Measurements from ENCODE around the gene PRRT4. TPM values are rescaled to one million over a fixed set of nuclear protein-coding genes. Genes with fewer than 3 reads are reported as not detected.
A peak's percentile ranks its signal among the peaks of the same experiment; 100 is the strongest.

PRRT4 gene
- total and polyA plus RNA-seq, 2 of the 4 experiments (the other 2 are of a cell fraction) = not detected

DNA sequence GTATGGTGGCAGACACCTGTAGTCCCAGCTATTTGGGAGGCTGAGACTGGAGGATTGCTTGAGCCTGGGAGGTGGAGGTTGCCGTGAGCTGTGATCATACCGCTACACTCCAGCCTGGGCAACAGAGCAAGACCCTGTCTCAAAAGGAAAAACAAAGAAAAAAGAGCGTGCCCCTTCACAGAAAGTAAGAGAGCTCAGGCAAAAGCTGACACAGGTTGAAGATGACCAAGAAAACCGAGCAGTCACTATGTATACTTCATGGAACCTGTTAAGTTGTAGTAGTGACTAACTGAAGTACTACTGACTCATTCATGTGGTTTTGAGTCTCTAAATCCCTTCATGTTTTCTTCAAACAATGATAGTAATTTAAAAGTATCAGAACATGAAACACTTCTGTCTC, 1.2 kb upstream of the PRRT4 start:
- Histone ChIP-seq H3K56ac (ENCODE audit: extremely low read depth, insufficient read depth, low read length) (no peak overlapping the region), H3K36me3 (ENCODE audit: control insufficient read depth, insufficient read depth, low read length) (no peaks in the 10 kb centered on the region), H4K5ac (ENCODE audit: low read depth, low read length) (no peak overlapping the region), H3K27me3 (ENCODE audit: control insufficient read depth, insufficient read depth, low read length) (peaks cover 81% of the 10 kb centered on the region), H3K23ac (ENCODE audit: low read depth, low read length) (no peak overlapping the region), H2BK20ac (ENCODE audit: low read depth, low read length) (no peak overlapping the region), H2AK5ac (ENCODE audit: low read depth, low read length) (no peak overlapping the region), H3K4me2 (ENCODE audit: low read depth, low read length) (no peak overlapping the region), H3K18ac (ENCODE audit: low read depth, low read length) (no peak overlapping the region), H2AK9ac (replicated peaks; ENCODE audit: low read depth, low read length, poor library complexity) (no peak overlapping the region), H3K9me3 (ENCODE audit: control insufficient read depth, insufficient read depth, low read length) (no peaks in the 10 kb centered on the region), H2BK120ac (ENCODE audit: low read depth, low read length) (no peak overlapping the region), H2BK15ac (ENCODE audit: low read depth, low read length) (no peak overlapping the region), H3K14ac (replicated peaks; ENCODE audit: low read depth, low read length) (no peak overlapping the region), H3K9ac (ENCODE audit: low read depth, low read length) (no peak overlapping the region), H3K9me1 (ENCODE audit: insufficient read depth, low read length) (no peaks in the 10 kb centered on the region), H3K4me3 (ENCODE audit: insufficient read depth, low read depth, low read length) (no peak overlapping the region), H4K8ac (ENCODE audit: low read depth in 2 of 2, low read length in 2 of 2) (no peak overlapping the region), H3K4ac (ENCODE audit: low read depth, low read length) (no peak overlapping the region), H3K79me1 (ENCODE audit: low read depth in 1 of 2, low read length in 2 of 2) (no peaks in the 10 kb centered on the region), H2AFZ (replicated peaks; ENCODE audit: low read length, poor library complexity) (no peak overlapping the region), H4K91ac (ENCODE audit: insufficient read depth, low read depth, low read length) (no peak overlapping the region), H3K27ac (ENCODE audit: insufficient read depth, low read length) (no peak overlapping the region), H2BK5ac (ENCODE audit: low read depth, low read length, poor library complexity, severe bottlenecking) (no peak overlapping the region), H4K20me1 (ENCODE audit: insufficient read depth, low read length) (0 out of 2 replicates have a peak, but pooled peaks cover 3% of the 10 kb centered on the region), H3K4me1 (ENCODE audit: control insufficient read depth, insufficient read depth, low read length) (no peaks in the 10 kb centered on the region; the same call in 1 of the 2 replicates)
- CTCF ChIA-PET = interaction anchor here (0.6 to 1.5 kb wide), 2 partner anchors 16 to 24 kb away, joined by 3 to 4 read pairs; no protein-coding TSS in a partner anchor
- dilution Hi-C loops (cut with HindIII; ENCODE audit: low sequenced_read_pairs, unreplicated experiment) (no loop called here), in situ Hi-C loops (cut with MboI; ENCODE audit: low sequenced_read_pairs) (no loop called here), intact Hi-C loops (cut with micrococcal nuclease) (no loop called here)
- TF ChIP-seq MXI1 (IDR thresholded peaks at IDR 0.05; ENCODE audit: borderline replicate concordance, low read depth, low read length) (no peak), NFE2L2 (IDR thresholded peaks at IDR 0.05; ENCODE audit: low read depth, low read length) (no peak), POLR2A (IDR thresholded peaks at IDR 0.05; ENCODE audit: low read depth, low read length) (no peak), SMC3 (IDR thresholded peaks at IDR 0.05; ENCODE audit: low read depth, low read length) (no peak), RFX5 (IDR thresholded peaks at IDR 0.05; ENCODE audit: low read depth, low read length) (no peak), MAZ (IDR thresholded peaks at IDR 0.05; ENCODE audit: borderline replicate concordance, low read depth, low read length) (no peak), BHLHE40 (IDR thresholded peaks at IDR 0.05; ENCODE audit: low read depth, low read length) (no peak), MAFK (IDR thresholded peaks at IDR 0.05; ENCODE audit: low read depth, low read length) (no peak), CEBPB (IDR thresholded peaks at IDR 0.05; ENCODE audit: low read depth, low read length) (no peak), FOS (IDR thresholded peaks at IDR 0.05; ENCODE audit: low read depth, low read length) (no peak), RAD21 (IDR thresholded peaks at IDR 0.05; ENCODE audit: low read length) (no peak), RCOR1 (IDR thresholded peaks at IDR 0.05; ENCODE audit: insufficient replicate concordance, low read length) (no peak), CHD1 (IDR thresholded peaks at IDR 0.05; ENCODE audit: low read depth, low read length) (no peak)
- TF ChIP-seq, protein P1, sequence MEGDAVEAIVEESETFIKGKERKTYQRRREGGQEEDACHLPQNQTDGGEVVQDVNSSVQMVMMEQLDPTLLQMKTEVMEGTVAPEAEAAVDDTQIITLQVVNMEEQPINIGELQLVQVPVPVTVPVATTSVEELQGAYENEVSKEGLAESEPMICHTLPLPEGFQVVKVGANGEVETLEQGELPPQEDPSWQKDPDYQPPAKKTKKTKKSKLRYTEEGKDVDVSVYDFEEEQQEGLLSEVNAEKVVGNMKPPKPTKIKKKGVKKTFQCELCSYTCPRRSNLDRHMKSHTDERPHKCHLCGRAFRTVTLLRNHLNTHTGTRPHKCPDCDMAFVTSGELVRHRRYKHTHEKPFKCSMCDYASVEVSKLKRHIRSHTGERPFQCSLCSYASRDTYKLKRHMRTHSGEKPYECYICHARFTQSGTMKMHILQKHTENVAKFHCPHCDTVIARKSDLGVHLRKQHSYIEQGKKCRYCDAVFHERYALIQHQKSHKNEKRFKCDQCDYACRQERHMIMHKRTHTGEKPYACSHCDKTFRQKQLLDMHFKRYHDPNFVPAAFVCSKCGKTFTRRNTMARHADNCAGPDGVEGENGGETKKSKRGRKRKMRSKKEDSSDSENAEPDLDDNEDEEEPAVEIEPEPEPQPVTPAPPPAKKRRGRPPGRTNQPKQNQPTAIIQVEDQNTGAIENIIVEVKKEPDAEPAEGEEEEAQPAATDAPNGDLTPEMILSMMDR (conservative IDR thresholded peaks at IDR 0.05; ENCODE audit: low read depth, low read length) = no peak
- TF ChIP-seq, protein P2, sequence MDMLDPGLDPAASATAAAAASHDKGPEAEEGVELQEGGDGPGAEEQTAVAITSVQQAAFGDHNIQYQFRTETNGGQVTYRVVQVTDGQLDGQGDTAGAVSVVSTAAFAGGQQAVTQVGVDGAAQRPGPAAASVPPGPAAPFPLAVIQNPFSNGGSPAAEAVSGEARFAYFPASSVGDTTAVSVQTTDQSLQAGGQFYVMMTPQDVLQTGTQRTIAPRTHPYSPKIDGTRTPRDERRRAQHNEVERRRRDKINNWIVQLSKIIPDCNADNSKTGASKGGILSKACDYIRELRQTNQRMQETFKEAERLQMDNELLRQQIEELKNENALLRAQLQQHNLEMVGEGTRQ (IDR thresholded peaks at IDR 0.05; ENCODE audit: low read depth, low read length) = no peak
- TF ChIP-seq, protein P3, sequence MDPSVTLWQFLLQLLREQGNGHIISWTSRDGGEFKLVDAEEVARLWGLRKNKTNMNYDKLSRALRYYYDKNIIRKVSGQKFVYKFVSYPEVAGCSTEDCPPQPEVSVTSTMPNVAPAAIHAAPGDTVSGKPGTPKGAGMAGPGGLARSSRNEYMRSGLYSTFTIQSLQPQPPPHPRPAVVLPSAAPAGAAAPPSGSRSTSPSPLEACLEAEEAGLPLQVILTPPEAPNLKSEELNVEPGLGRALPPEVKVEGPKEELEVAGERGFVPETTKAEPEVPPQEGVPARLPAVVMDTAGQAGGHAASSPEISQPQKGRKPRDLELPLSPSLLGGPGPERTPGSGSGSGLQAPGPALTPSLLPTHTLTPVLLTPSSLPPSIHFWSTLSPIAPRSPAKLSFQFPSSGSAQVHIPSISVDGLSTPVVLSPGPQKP (IDR thresholded peaks at IDR 0.05; ENCODE audit: borderline replicate concordance, low read depth, low read length) = no peak
- DNase-seq (peak; percentile 74), ATAC-seq (ENCODE audit: low read depth) (peak; percentile 6; the same call in 1 of the 2 replicates)
- no CpG with 5 or more reads among the region's 4 CpGs for WGBS, 2 experiments (ENCODE audit: extremely low coverage in 2 of 2, insufficient read length in 1 of 2)
- BruUV-seq (replicated peaks) = no TSS peak
- POLR2A ChIA-PET (ENCODE audit: unreplicated experiment) = no interaction called here

Data from IMR-90 (cell line).